Smooth muscle cell (in vitro differentiated cells): Measurements from ENCODE around the gene STK11IP. TPM values are rescaled to one million over a fixed set of nuclear protein-coding genes. Genes with fewer than 3 reads are reported as not detected.

Experiments
- DNase-seq: peaks from one replicate; lab custom pipeline; 2025; ENCODE audit not compliant: unreplicated experiment; lab: John Stamatoyannopoulos, UW
- H2AFZ ChIP-seq: fragments of 200-600 bp; sonication (generic); 2 replicates; pipeline ENCODE4 v1.6.0; 2016; ENCODE audit warnings: antibody characterized with exemption, low read depth, mild to moderate bottlenecking
- H3F3A ChIP-seq: fragments of 200-600 bp; sonication (generic); 2 replicates; pipeline ENCODE4 v1.6.0; 2017; ENCODE audit warnings: antibody characterized with exemption, low read depth
- H3K27ac ChIP-seq: fragments of 200-600 bp; sonication (generic); 2 replicates; pipeline ENCODE4 v1.5.1; 2016; ENCODE audit warnings: low read depth, mild to moderate bottlenecking
- H3K27me3 ChIP-seq: fragments of 200-600 bp; sonication (generic); 2 replicates; pipeline ENCODE4 v1.6.1; 2016; ENCODE audit warnings: low read depth, mild to moderate bottlenecking
- H3K36me3 ChIP-seq: fragments of 200-600 bp; sonication (generic); 2 replicates; pipeline ENCODE4 v1.5.1; 2016; ENCODE audit warnings: low read depth
- H3K4me1 ChIP-seq: fragments of 200-600 bp; sonication (generic); 2 replicates; pipeline ENCODE4 v1.5.1; 2016; ENCODE audit warnings: low read depth
- H3K4me2 ChIP-seq: fragments of 200-600 bp; sonication (generic); 2 replicates; pipeline ENCODE4 v1.6.0; 2016; ENCODE audit warnings: mild to moderate bottlenecking
- H3K4me3 ChIP-seq: fragments of 200-600 bp; sonication (generic); 2 replicates; pipeline ENCODE4 v1.5.1; 2016; ENCODE audit warnings: mild to moderate bottlenecking
- H3K79me2 ChIP-seq: fragments of 200-600 bp; sonication (generic); 2 replicates; pipeline ENCODE4 v1.6.0; 2016; ENCODE audit warnings: low read depth, mild to moderate bottlenecking
- H3K9ac ChIP-seq: fragments of 200-600 bp; sonication (generic); 2 replicates; pipeline ENCODE4 v1.6.0; 2016; ENCODE audit warnings: low read depth
- H3K9me3 ChIP-seq: fragments of 200-600 bp; sonication (generic); replicated peaks from 2 replicates; pipeline ENCODE4 v1.5.1; 2016; ENCODE audit warnings: low read depth
- H4K20me1 ChIP-seq: fragments of 200-600 bp; sonication (generic); 2 replicates; pipeline ENCODE4 v1.6.0; 2016; ENCODE audit warnings: low read depth
- CTCF ChIP-seq: fragments of 200-600 bp; sonication (generic); IDR thresholded peaks from 2 replicates; pipeline ENCODE4 v1.5.1; 2017; ENCODE audit warnings: borderline replicate concordance, mild to moderate bottlenecking, antibody characterized with exemption; ENCODE audit not compliant: insufficient read depth, poor library complexity, severe bottlenecking
- WGBS: methylation state at CpG from one replicate; pipeline ENCODE4 v1.1.7; 2016; ENCODE audit warnings: low lambda C conversion rate; 5-methylcytosine and 5-hydroxymethylcytosine counted together
- polyA plus RNA-seq: library from polyadenylated mRNA; unstranded; fragments of >200 nt; fragmentation: Nextera tagmentation; extraction: Ambion mirVana; gene quantifications from 2 replicates; pipeline ENCODE4 v1.2.1, GENCODE V29; 2016
- total RNA-seq: library from RNA; depleted of rRNA; stranded (reverse); fragments of >200 nt; gene quantifications from 2 replicates; pipeline ENCODE4 v1.2.3, GENCODE V29; 2014

STK11IP gene
- total and polyA plus RNA-seq, 2 experiments from 2014 or later, result 10.2 to 13.6 TPM

- Histone ChIP-seq H2AFZ (no peak overlapping the region), H3K36me3 (no peaks in the 10 kb centered on the region), H3K4me3 (no peak overlapping the region), H3F3A (no peaks in the 10 kb centered on the region), H3K27ac (no peak overlapping the region), H3K27me3 (no peaks in the 10 kb centered on the region), H3K4me1 (peaks cover 4% of the 10 kb centered on the region), H4K20me1 (peaks cover 4% of the 10 kb centered on the region), H3K4me2 (peak overlapping the region; percentile 96), H3K9ac (no peak overlapping the region), H3K9me3 (no peaks in the 10 kb centered on the region), H3K79me2 (no peaks in the 10 kb centered on the region)
- 87% methylated on average over 12 of the region's 12 CpGs for WGBS
- DNase-seq, result no peak
- TF ChIP-seq CTCF, result no peak
These were observed 44.1 kb upstream of the STK11IP start for GRCh38 chr2:219553463-219553963.

GRCh38 chr2:219554350-219554749 lies 43.3 kb upstream of the STK11IP start:
- Histone ChIP-seq H3K4me2 (no peak overlapping the region), H3F3A (no peaks in the 10 kb centered on the region), H3K36me3 (no peaks in the 10 kb centered on the region), H3K79me2 (no peaks in the 10 kb centered on the region), H3K4me3 (no peak overlapping the region), H3K9ac (no peak overlapping the region), H4K20me1 (peaks cover 4% of the 10 kb centered on the region), H3K9me3 (no peaks in the 10 kb centered on the region), H3K27me3 (no peaks in the 10 kb centered on the region), H3K4me1 (peaks cover 4% of the 10 kb centered on the region), H3K27ac (no peak overlapping the region), H2AFZ (no peak overlapping the region)
- WGBS, result 96% methylated on average over 15 of the region's 15 CpGs
- TF ChIP-seq CTCF, result no peak
- DNase-seq, result no peak

GRCh38 chr2:219555956-219556355 lies 41.7 kb upstream of the STK11IP start:
- Histone ChIP-seq H3K4me2 (no peak overlapping the region), H3K79me2 (no peaks in the 10 kb centered on the region), H2AFZ (no peak overlapping the region), H3K9ac (no peak overlapping the region), H3K36me3 (no peaks in the 10 kb centered on the region), H3F3A (no peaks in the 10 kb centered on the region), H3K9me3 (no peaks in the 10 kb centered on the region), H3K27ac (no peak overlapping the region), H3K4me3 (no peak overlapping the region), H3K27me3 (no peaks in the 10 kb centered on the region), H4K20me1 (peaks cover 2% of the 10 kb centered on the region), H3K4me1 (peaks cover 4% of the 10 kb centered on the region)
- DNase-seq, result no peak
- no peak for TF ChIP-seq CTCF
- WGBS, result 97% methylated on average over 20 of the region's 20 CpGs

GRCh38 chr2:219556413-219556812 lies 41.2 kb upstream of the STK11IP start:
- Histone ChIP-seq H3K4me2 (no peak overlapping the region), H3K9ac (no peak overlapping the region), H3K27ac (no peak overlapping the region), H4K20me1 (no peaks in the 10 kb centered on the region), H2AFZ (no peak overlapping the region), H3K4me3 (no peak overlapping the region), H3K4me1 (peaks cover 4% of the 10 kb centered on the region), H3K79me2 (no peaks in the 10 kb centered on the region), H3K36me3 (no peaks in the 10 kb centered on the region), H3K9me3 (no peaks in the 10 kb centered on the region), H3K27me3 (no peaks in the 10 kb centered on the region), H3F3A (no peaks in the 10 kb centered on the region)
- 94% methylated on average over 19 of the region's 19 CpGs for WGBS
- no peak for TF ChIP-seq CTCF
- DNase-seq, result no peak
